HG03558 (cell line): ENCODE measurements around the gene KRTAP4-11.
"Not testable (repeated sequence)": the region's sequence is repeated elsewhere in the genome, so short reads cannot be mapped to it uniquely, and the experiment has no call there.

Experiments used
- ATAC-seq: cut with Tn5 transposase; IDR thresholded peaks from one replicate; pipeline ENCODE4 v1.9.1; 2021; ENCODE audit warnings: moderate number of reproducible peaks; ENCODE audit not compliant: unreplicated experiment; ENCODE audit errors: extremely low read depth

The KRTAP4-11 gene

DNA sequence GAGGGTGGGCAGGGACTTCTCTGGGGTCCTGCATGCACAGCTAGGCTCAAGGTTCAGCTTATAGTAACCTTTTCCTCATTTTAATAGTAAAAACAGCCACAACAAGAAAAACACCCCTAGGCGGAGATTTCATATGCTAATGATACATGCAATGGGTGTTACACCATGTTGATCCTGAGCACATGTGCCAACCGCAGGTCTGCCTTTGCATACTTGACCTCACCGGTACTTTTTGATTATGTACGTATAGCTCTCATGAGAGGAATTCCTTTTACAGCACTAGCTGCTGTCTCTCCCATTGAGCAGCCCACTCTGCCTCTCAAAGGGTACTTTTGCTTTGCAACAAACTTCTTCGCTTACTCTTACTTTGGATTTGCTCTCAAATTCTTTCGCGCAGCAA, 22.1 kb downstream of the KRTAP4-11 start:
- no peak for ATAC-seq

DNA sequence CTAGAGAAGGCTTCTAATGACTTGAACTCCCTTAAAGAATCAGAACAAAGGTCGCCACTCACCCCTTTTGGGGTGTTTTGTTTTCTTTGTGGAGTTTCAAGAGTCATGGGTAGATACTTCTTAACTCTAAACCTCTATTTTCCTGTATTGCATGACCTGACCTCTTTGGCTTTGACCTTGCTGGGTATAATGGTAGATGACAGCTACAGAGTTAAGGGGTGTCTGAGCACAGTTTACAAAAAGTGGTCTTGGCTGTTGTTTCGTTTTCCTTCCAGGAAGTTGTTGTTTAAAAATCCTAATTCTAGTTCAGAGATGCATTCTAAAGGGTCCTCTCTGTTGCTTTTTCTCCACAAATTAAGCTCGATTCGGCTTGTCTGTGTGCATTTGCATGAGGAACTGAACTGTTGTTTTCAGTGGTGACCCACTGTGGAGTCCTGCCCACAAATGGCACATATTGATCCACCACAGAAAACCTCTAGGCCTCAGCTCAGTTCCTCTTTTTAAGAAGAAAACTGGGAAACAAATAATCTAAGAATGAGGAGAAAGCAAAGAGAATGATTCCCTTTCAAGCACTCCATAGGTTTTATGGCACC, 29.3 kb downstream of the KRTAP4-11 start:
- not testable (repeated sequence) for ATAC-seq

DNA sequence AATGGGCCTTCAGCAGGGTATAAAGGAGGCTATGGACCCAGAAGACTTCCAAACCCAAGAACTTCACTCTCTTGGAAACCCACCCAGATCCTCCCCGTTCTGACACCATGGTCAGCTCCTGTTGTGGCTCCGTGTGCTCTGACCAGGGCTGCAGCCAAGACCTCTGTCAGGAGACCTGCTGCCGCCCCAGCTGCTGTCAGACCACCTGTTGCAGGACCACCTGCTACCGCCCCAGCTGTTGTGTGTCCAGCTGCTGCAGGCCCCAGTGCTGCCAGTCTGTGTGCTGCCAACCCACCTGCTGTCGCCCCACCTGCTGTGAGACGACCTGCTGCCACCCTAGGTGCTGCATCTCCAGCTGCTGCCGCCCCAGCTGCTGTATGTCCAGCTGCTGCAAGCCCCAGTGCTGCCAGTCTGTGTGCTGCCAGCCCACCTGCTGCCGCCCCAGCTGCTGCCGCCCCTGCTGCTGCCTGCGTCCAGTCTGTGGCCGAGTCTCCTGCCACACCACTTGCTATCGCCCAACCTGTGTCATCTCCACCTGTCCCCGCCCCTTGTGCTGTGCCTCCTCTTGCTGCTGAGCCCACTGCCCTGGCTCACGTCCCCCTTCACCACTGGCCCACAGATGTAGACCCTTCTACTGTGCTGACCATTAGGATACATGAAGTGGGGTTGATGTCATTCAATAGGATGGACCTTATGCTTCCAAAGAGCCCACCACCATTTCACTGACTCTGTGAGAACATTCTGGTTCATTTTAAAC, 33.9 kb downstream of the KRTAP4-11 start, which contains the start of gene KRTAP4-7:
KRTAP4-7 (plus strand) TSS at position 51 of the 757 bp plus-strand sequence; CDS start at position 108, 57 bp downstream.
- ATAC-seq = not testable (repeated sequence)

DNA sequence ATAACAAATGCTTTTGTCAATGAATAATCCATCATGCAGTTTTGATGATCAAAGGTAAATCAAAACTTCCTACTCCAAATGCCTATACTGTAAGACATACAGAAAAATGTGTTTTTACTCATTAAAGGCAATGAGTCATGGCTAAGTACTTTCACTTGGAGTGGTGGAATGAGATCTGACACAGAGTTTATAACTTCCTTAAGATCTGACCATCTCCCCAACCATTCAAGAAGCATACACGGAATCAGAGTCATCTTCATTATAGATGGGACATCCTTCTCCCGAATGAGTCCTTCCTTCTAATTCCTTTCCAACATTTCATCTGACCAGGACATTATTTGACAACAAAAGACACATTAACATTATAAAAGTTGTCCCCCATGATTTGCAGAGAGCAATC, 34.7 kb downstream of the KRTAP4-11 start:
- ATAC-seq = not testable (repeated sequence)

DNA sequence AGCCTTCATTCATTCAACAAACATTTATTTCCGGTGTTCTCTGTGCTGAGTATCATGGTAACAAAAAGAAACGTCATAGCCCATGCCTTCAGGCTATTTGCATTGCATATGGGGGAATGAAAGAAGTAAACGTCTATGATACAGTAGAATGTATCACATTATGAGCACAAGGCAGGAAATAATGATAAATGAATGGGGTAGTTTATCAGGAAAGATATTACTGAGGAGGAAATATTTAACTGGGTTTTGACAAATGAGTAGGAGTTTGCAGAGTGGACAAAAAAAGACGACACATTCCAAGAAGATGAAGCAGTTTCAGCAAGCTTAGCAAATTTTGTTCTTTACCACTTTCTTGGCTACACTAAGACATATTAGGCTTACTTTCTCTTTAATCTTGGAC, 35.5 kb downstream of the KRTAP4-11 start:
- ATAC-seq = no peak

DNA sequence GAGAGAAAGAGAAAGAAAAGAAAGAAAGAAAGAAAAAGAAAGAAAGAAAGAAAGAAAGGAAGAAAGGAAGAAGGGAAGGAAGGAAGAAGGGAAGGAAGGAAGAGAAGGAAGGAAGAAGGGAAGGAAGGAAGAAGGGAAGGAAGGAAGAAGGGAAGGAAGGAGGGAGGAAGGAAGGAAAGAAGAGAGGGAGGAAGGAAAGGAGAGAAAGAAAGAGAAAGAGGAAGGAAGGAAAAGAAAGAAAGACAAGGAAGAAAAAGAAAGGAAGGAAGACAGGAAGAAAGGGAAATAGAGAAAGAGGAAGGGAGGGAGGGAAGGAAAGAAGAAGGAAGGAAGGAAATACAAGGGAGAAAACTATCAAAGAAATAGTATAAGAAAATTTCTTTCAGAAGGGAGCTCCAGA, 41.4 kb downstream of the KRTAP4-11 start:
- no peak for ATAC-seq

DNA sequence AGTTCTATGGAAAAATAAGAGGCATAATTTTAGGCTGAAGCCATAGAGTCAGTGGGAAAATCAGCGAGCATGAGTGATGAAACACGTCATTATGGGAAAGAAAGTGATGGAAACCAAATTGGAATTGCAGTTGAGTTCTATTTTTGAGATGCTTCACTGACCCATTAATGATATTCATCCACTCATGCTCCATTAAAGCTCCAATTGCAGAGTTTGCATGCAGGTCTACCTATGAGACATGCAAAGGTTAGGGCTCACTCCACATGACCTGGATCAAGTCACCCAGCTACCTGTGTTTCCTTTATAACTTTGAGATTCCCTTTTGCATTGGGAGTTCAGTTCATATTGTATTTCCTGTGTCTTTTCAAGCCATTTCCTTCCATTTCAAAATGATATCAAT, 44.5 kb downstream of the KRTAP4-11 start:
- no peak for ATAC-seq

DNA sequence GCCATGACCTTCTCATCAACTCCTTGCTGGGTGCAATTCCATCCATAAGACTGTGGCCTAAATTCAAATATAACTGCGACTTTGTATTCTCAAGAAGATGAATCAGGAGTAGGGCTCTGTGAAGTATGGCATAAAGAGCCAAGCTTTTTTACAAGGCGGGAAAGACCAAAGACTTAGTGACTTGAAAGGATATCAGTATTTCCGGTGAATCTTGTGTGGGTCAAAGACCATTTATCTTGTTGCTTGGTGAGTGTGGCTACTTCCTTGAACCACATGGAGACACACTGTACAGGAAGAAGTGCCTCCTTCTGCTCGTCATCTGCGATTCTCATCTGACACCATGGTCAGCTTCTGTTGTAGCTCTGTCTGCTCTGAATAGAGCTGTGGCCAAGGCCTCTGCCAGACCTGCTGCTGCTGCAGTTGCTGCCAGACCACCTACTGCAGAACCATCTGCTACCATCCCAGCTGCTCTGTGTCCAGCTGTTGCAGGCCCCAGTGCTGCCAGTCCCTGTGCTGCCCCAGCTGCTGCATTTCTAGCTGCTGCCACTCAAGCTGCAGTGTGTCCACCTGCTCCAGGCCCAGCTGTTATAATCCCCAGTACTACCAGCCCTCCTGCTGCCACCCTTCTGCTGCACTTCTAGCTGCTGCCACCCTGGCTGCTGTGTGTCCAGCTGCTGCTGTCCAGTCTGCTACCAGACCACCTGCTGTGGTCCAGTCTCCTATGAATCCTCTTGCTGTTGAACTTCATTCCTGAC, 46.4 kb downstream of the KRTAP4-11 start:
- no peak for ATAC-seq

DNA sequence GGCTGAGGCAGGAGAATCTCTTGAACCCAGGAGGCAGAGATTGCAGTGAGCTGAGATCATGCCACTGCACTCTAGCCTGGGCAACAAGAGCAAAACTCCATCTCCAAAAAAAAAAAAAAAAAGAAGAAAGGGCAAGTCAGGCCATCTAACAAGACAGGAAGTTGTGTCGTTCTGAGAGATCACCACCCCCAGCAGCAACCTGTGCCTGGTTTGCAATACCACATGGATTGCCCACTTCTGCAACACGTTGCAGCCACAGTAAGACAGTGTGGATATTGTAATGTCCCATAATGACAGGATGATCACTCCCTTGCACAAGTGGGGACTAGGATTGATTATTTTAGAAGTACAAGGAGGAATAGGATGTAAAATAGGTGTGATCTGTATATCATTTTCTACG, 49.1 kb downstream of the KRTAP4-11 start:
- no peak for ATAC-seq

DNA sequence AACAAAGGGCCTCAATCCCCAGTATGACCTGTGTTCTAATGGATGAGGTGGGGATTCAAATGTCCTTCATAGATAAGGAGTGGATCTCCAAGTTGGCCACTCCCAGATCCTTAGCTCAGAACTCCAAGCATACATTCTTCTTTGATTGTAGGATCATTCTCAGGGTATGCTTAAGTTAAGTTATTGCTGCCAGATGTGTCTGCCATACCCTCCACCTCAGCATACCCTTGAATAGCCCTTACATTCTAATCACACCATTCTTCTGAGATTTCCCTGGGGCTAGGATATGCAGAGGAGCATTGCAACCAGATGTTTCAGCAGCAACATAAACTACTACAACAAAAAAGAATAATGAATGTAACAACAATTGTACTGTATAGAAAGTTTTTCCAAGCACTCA, 50.9 kb downstream of the KRTAP4-11 start:
- no peak for ATAC-seq
